GM21447 (cell line): ENCODE results near the gene RABEP2.
A peak's percentile ranks its signal among the peaks of the same experiment; 100 is the strongest.
"Not testable (repeated sequence)": the region's sequence is repeated elsewhere in the genome, so short reads cannot be mapped to it uniquely, and the experiment has no call there.

ENCODE experiments used
- ATAC-seq: cut with Tn5 transposase; IDR thresholded peaks from one replicate; pipeline ENCODE4 v1.9.1; 2021; ENCODE audit not compliant: unreplicated experiment

Gene RABEP2

DNA sequence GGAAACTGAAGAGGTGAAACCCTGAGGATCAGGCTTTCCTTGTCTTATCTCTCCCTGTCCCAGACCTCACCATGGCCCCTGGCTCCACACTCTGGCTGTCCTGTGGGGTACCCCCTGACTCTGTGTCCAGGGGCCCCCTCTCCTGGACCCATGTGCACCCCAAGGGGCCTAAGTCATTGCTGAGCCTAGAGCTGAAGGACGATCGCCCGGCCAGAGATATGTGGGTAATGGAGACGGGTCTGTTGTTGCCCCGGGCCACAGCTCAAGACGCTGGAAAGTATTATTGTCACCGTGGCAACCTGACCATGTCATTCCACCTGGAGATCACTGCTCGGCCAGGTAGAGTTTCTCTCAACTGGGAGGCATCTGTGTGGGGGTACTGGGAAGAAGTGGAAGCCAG, 8.1 kb upstream of the RABEP2 start:
- ATAC-seq = no peak

GRCh38 chr16:28932339-28933141, 7.5 kb upstream of the RABEP2 start:
- no peak for ATAC-seq

GRCh38 chr16:28931801-28932225, 6.8 kb upstream of the RABEP2 start, which contains the start of gene CD19:
TSS of gene CD19 (plus strand) at chr16:28931971. CDS start at chr16:28932001, 30 bp downstream.
- no peak for ATAC-seq

DNA sequence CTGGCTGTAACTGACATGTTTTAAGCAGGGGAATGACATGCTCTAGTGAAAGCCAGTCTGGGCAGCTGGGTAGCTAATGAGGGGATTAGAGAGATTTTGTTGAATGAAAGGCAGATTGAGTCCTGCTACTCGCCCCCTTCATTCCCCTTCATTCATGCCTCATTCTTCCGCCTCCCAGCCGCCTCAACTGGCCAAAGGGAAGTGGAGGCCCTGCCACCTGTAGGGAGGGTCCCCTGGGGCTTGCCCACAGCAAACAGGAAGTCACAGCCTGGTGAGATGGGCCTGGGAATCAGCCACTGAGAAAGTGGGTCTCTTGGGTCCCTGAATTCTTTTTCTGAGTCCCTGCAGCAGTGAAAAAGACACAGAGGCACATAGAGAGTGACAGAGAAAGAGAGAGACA, 5.6 kb upstream of the RABEP2 start:
- no peak for ATAC-seq

DNA sequence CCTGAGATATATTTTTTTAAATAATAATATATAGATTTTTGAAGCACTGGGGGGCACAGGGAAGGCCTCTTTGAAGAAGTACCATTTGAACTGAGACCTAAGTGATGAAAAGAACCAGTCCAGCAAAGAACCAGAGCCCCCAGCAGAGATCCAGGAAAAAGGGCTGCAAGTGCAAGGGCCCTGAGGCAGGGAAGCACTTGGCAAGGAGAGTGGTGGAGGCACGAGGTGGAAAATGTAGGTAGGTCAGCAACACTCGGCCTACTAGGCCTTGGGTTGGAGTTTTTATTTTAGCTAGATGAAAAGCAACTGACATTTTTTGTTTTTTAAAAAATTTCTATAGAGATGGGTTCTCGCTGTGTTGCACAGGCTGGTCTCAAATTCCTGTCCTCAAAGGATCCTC, 5.2 kb upstream of the RABEP2 start:
- no peak for ATAC-seq

DNA sequence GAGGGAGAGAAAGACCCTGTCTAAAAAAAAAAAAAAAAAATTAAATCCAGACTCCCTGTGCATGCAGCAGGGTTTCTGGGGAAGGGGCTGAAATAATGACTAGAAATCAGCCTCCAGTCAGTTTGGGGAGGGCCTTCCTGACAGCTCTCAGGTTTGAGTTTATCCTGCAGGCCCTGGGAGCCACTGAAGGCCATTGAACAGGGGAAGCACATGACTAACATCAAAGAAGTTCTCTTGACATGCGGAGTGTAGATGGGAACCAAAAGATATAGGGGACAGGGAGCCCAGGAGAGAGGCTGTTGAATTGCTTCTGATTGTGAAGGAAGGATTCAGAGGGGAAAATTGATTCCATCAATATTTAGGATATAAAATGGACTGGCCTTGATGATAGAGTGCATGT, 2.8 kb upstream of the RABEP2 start:
- ATAC-seq = no peak

DNA sequence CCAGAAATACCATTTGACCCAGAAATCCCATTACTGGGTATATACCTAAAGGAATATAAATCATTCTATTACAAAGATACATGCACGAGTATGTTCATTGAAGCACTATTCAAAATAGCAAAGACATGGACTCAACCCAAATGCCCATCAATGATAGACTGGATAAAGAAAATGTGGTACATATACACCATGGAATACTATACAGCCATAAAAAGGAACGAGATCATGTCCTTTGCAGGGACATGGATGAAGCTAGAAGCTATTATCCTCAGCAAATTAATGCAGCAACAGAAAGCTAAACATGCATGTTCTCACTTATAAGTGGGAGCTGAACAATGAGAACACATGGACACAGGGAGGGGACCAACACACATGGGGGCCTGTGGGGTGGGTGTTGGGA, 1.2 kb upstream of the RABEP2 start:
- ATAC-seq = not testable (repeated sequence)

- ATAC-seq = peak; percentile 19
Measured at GRCh38 chr16:28925386-28926228, 569 bp upstream of the RABEP2 start.

DNA sequence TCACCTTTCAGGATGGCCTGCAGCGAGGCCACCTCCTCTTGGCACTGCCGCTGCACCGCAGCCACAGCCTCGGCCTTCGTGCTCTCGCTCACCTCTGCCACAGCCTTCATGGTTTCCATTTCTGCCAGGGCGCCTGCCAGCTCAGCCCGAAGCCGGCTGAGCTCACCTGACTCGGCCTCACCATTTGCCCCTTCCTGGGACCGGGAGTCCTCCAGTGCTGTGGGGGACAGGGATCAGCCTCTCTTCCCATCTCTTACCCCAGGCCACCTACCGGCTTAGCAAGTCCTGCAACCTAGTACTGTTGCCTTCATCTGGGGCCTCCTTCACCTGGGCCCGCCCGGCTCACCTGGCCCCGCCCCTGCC, 658 bp downstream of the RABEP2 start:
- no peak for ATAC-seq

GRCh38 chr16:28923652-28924398, 1.2 kb downstream of the RABEP2 start:
- peak; percentile 59 for ATAC-seq

- no peak for ATAC-seq
Measured at GRCh38 chr16:28923231-28923587, 1.8 kb downstream of the RABEP2 start.

GRCh38 chr16:28918698-28919097, 6.3 kb downstream of the RABEP2 start:
- ATAC-seq = no peak

DNA sequence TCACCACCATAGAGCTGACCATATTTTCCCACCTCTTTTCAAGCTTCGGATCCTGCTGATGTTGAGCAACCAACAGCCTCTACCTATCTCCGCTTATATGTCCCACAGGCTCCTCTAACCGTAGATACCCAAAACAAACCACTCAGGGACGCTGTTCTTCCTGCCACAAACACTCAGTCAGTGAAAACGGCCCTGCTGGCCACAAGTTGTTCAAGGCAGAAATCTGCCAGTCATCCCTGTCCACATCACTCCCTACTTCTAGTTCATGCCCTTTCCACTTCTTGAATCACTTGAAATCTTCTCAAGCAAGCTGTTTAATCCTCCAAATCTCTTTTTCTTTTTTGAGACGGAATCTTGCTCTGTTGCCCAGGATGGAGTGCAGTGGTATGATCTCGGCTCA, 7.9 kb downstream of the RABEP2 start:
- ATAC-seq = no peak

DNA sequence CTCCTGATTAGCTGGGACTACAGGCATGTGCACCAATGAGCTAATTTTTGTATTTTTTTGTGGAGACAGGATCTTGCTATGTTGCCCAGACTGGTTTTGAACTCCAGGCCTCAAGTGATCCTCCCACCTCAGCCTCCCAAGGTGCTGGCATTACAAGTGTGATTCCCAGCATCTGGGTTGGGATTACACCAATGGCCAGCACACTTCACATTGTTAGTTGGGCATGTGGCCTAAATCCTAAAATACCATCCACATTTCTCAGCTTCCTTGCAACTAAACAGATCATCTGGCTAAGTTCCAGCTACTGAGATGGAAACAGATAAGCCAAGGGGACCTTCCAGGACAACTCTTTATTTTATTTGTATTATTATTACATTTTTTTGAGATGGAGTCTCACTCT, 9.9 kb downstream of the RABEP2 start:
- no peak for ATAC-seq

DNA sequence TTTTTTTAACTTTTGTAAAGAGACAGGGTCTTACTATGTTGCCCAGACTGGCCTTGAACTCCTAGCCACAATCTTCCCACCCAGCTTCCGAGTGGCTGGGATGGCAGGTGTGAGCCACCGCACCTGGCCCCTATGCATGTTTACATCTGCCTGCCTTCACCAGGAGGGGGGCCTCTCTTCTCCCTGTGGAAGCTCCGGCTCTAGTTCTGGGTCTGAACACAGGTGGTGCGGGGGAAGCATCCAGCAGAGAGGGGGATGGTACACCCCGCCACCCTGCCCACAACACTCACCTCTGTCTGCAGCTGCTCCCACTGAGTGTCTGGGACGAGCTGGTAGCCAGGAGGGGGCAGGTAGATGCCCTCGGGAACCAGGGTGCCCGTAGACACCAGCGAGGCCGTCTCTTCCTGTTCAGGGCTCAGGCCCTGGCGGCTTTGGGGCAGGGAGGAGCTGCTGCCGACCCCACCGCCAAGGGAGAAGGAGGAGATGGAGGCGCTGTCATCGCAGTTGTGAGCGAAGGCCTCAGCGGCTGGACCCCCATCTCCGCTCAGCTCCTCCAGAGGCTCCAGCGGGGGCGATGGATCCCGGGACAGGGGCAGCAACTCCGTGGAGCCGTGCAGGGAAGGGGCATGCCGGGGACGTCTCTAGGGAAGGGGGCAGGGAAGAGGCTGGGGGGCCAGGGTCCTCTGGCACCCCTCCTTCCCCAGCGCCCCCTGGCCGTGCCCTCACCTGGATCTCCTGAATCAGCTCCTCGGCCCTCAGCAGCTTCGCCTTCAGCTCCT, 10.9 kb downstream of the RABEP2 start:
- ATAC-seq = no peak

DNA sequence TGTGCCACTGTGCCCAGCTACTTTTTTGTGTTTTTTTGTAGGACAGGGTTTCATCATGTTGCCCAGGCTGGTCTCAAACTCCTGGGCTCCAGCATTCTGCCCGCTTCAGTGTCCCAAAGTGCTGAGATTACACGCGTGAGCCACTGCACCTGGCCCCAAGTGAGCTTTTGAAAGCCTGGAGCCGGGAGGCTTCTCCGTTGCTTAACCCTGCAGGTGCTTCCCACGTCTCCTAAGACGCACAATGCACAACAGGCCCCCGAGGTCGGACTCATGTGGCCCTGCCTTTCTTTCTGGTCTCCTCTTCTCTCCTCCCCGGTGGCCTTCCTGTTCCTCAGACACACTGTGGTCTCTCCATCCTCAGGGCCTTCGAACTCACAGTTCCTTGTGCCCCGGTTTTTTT, 12.5 kb downstream of the RABEP2 start:
- no peak for ATAC-seq

GRCh38 chr16:28910086-28911031, 14.7 kb downstream of the RABEP2 start:
- ATAC-seq = no peak

- ATAC-seq = no peak
Measured at GRCh38 chr16:28905800-28906372, 19.2 kb downstream of the RABEP2 start.

- no peak for ATAC-seq
Measured at GRCh38 chr16:28905229-28905754, 19.7 kb downstream of the RABEP2 start.
